K562 (cell line): ENCODE measurements around the gene WASL. TPM values are rescaled to one million over a fixed set of nuclear protein-coding genes. Genes with fewer than 3 reads are reported as not detected.

Experiments used
- BRCA1 ChIP-seq, 2 experiments: fragments of 450-650 bp in 1 of 2; sonication (generic) in 1 of 2; formaldehyde crosslinking in 1 of 2; IDR thresholded peaks; 2 replicates each; pipeline versions ENCODE4 v1.5.0 to v1.6.1; 2017 to 2020; ENCODE audit warnings: mild to moderate bottlenecking in 1 of 2, missing genetic modification reagents in 1 of 2
- DIDO1 ChIP-seq: fragments of 450-650 bp; IDR thresholded peaks from 2 replicates; pipeline ENCODE4 v1.6.1; 2016; ENCODE audit warnings: low read depth, missing biosample characterization, missing genetic modification characterization
- HIVEP1 ChIP-seq: fragments of 250-450 bp; sonication (Bioruptor Pico); IDR thresholded peaks from 2 replicates; pipeline ENCODE4 v1.4.0; 2020; ENCODE audit warnings: mild to moderate bottlenecking
- HNRNPUL1 ChIP-seq: fragments of 200-400 bp; formaldehyde crosslinking; IDR thresholded peaks from 2 replicates; pipeline ENCODE4 v1.6.1; 2017; ENCODE audit warnings: low read length
- IRF2 ChIP-seq: sonication (generic); formaldehyde crosslinking; IDR thresholded peaks from 2 replicates; pipeline ENCODE4 v1.8.1; 2022; ENCODE audit warnings: mild to moderate bottlenecking, missing genetic modification reagents
- MEF2D ChIP-seq: conservative IDR thresholded peaks from 2 replicates; pipeline ENCODE4 v1.6.1; 2016; ENCODE audit warnings: low read depth, missing genetic modification characterization, missing compliant biosample characterization
- NCOA6 ChIP-seq: fragments of 450-650 bp; IDR thresholded peaks from 2 replicates; pipeline ENCODE4 v1.6.1; 2017; ENCODE audit warnings: mild to moderate bottlenecking
- RBM39 ChIP-seq: fragments of 200-400 bp; formaldehyde crosslinking; optimal IDR thresholded peaks from 2 replicates; pipeline ENCODE3; 2018; ENCODE audit warnings: low read depth, low read length
- RNF2 ChIP-seq: sonication (generic); IDR thresholded peaks from 2 replicates; pipeline ENCODE4 v1.6.1; 2016
- SIX5 ChIP-seq, 2 experiments: IDR thresholded peaks; 2 replicates each; pipeline ENCODE4 v1.6.1; 2011; ENCODE audit warnings: low read length in 2 of 2, borderline replicate concordance in 1 of 2, low read depth in 1 of 2, mild to moderate bottlenecking in 1 of 2, moderate library complexity in 1 of 2; ENCODE audit not compliant: insufficient read depth in 1 of 2
- polyA plus RNA-seq, 8 experiments: library from polyadenylated mRNA; depleted of rRNA in 4 of 8; stranded (reverse) in 5 of 8; unstranded in 3 of 8; fragments of >200 nt; fragmentation: Nextera tagmentation in 2 of 8; fragmentation: Illumina TruSeq in 1 of 8; extraction: Ambion mirVana in 2 of 8; extraction: Trizol in 1 of 8; gene quantifications; 2 replicates each; pipeline versions ENCODE4 v1.2.1 to v1.2.3, GENCODE V29; 2011 to 2014; ENCODE audit warnings: inconsistent platforms in 1 of 8, missing spikeins in 1 of 8
- total RNA-seq, 7 experiments: library from RNA; depleted of rRNA in 6 of 7; stranded (reverse); fragments of >200 nt in 6 of 7; fragmentation: Illumina TruSeq in 2 of 7; extraction: Trizol in 2 of 7; gene quantifications; 2 replicates each; pipeline versions ENCODE4 v1.2.1 to v1.2.3, GENCODE V29; 2011 to 2021; ENCODE audit warnings: low replicate concordance in 1 of 7
- TF ChIP-seq, protein P1 (sequence below): fragments of 200-600 bp; sonication (generic); IDR thresholded peaks from one replicate; pipeline ENCODE4 v1.6.1; 2012; ENCODE audit warnings: mild to moderate bottlenecking, low read depth, low read length, inconsistent platforms
- TF ChIP-seq, protein P2 (sequence below): sonication (generic); formaldehyde crosslinking; IDR thresholded peaks from 2 replicates; pipeline ENCODE4 v1.8.1; 2023; ENCODE audit warnings: mild to moderate bottlenecking, missing genetic modification reagents

The WASL gene
- total and polyA plus RNA-seq, 9 of the 15 experiments (the other 6 are each of a cell fraction or from before 2014, with no cell fraction given), result 3.2 to 13.9 (median 8.3) TPM

DNA sequence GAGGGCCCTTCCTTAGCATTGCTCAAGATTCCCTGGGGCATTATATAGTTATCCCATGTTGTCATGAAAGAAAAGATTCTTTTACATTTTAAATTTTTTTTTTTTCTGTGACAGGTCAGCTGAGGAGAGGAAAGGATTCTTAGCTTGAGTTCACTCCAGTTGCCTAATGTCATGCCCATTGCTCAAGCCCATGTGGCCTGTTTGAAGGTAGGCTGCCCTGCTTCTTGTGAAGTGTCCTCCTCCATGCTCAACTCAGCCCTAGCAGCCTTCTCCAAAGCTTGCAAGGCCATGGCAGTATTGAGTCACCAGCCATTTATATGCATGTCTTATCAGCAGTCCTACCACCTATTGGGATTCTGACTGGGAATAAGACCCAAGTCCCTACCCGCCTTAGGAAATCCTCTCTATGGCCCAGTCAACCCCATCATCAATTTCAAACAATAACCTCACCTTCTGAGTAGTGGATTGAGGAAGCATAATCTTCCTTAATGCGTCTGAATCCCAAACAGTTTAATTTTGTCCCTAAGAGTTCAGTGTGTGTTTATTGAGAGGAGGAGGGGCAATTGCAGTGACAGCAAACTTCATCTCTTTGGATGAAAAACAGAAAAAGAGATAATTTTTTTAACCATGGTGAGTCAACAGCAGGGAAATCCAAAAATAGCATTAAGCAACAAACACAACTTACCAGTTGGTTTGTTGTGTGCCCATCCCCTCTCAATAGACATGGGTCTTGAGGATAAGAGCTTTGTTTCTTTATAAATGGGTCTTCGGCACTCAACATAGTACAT is 38.6 kb upstream of the WASL start (continued):
- TF ChIP-seq, protein P1, sequence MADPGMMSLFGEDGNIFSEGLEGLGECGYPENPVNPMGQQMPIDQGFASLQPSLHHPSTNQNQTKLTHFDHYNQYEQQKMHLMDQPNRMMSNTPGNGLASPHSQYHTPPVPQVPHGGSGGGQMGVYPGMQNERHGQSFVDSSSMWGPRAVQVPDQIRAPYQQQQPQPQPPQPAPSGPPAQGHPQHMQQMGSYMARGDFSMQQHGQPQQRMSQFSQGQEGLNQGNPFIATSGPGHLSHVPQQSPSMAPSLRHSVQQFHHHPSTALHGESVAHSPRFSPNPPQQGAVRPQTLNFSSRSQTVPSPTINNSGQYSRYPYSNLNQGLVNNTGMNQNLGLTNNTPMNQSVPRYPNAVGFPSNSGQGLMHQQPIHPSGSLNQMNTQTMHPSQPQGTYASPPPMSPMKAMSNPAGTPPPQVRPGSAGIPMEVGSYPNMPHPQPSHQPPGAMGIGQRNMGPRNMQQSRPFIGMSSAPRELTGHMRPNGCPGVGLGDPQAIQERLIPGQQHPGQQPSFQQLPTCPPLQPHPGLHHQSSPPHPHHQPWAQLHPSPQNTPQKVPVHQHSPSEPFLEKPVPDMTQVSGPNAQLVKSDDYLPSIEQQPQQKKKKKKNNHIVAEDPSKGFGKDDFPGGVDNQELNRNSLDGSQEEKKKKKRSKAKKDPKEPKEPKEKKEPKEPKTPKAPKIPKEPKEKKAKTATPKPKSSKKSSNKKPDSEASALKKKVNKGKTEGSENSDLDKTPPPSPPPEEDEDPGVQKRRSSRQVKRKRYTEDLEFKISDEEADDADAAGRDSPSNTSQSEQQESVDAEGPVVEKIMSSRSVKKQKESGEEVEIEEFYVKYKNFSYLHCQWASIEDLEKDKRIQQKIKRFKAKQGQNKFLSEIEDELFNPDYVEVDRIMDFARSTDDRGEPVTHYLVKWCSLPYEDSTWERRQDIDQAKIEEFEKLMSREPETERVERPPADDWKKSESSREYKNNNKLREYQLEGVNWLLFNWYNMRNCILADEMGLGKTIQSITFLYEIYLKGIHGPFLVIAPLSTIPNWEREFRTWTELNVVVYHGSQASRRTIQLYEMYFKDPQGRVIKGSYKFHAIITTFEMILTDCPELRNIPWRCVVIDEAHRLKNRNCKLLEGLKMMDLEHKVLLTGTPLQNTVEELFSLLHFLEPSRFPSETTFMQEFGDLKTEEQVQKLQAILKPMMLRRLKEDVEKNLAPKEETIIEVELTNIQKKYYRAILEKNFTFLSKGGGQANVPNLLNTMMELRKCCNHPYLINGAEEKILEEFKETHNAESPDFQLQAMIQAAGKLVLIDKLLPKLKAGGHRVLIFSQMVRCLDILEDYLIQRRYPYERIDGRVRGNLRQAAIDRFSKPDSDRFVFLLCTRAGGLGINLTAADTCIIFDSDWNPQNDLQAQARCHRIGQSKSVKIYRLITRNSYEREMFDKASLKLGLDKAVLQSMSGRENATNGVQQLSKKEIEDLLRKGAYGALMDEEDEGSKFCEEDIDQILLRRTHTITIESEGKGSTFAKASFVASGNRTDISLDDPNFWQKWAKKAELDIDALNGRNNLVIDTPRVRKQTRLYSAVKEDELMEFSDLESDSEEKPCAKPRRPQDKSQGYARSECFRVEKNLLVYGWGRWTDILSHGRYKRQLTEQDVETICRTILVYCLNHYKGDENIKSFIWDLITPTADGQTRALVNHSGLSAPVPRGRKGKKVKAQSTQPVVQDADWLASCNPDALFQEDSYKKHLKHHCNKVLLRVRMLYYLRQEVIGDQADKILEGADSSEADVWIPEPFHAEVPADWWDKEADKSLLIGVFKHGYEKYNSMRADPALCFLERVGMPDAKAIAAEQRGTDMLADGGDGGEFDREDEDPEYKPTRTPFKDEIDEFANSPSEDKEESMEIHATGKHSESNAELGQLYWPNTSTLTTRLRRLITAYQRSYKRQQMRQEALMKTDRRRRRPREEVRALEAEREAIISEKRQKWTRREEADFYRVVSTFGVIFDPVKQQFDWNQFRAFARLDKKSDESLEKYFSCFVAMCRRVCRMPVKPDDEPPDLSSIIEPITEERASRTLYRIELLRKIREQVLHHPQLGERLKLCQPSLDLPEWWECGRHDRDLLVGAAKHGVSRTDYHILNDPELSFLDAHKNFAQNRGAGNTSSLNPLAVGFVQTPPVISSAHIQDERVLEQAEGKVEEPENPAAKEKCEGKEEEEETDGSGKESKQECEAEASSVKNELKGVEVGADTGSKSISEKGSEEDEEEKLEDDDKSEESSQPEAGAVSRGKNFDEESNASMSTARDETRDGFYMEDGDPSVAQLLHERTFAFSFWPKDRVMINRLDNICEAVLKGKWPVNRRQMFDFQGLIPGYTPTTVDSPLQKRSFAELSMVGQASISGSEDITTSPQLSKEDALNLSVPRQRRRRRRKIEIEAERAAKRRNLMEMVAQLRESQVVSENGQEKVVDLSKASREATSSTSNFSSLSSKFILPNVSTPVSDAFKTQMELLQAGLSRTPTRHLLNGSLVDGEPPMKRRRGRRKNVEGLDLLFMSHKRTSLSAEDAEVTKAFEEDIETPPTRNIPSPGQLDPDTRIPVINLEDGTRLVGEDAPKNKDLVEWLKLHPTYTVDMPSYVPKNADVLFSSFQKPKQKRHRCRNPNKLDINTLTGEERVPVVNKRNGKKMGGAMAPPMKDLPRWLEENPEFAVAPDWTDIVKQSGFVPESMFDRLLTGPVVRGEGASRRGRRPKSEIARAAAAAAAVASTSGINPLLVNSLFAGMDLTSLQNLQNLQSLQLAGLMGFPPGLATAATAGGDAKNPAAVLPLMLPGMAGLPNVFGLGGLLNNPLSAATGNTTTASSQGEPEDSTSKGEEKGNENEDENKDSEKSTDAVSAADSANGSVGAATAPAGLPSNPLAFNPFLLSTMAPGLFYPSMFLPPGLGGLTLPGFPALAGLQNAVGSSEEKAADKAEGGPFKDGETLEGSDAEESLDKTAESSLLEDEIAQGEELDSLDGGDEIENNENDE, result no peak
- TF ChIP-seq HNRNPUL1 (no peak), SIX5 (IDR thresholded peaks at IDR 0.05; ENCODE audit: borderline replicate concordance in 1 of 2, insufficient read depth in 1 of 2, low read depth in 1 of 2, low read length in 2 of 2) (no peak), NCOA6 (no peak), BRCA1 (IDR thresholded peaks at IDR 0.05) (no peak), BRCA1 (CRISPR knock-in tag; IDR thresholded peaks at IDR 0.05) (no peak), MEF2D (tag) (peak; percentile 94), RNF2 (no peak), HIVEP1 (CRISPR knock-in tag) (no peak), RBM39 (no peak), DIDO1 (tag) (0 out of 2 replicates have a peak, but pooled peaks have one; percentile 12), IRF2 (CRISPR knock-in tag) (no peak)
- TF ChIP-seq, protein P2, sequence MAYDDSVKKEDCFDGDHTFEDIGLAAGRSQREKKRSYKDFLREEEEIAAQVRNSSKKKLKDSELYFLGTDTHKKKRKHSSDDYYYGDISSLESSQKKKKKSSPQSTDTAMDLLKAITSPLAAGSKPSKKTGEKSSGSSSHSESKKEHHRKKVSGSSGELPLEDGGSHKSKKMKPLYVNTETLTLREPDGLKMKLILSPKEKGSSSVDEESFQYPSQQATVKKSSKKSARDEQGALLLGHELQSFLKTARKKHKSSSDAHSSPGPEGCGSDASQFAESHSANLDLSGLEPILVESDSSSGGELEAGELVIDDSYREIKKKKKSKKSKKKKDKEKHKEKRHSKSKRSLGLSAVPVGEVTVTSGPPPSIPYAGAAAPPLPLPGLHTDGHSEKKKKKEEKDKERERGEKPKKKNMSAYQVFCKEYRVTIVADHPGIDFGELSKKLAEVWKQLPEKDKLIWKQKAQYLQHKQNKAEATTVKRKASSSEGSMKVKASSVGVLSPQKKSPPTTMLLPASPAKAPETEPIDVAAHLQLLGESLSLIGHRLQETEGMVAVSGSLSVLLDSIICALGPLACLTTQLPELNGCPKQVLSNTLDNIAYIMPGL (CRISPR knock-in tag), result no peak
